Panc1 (cell line): ENCODE results near the gene LITAF. TPM values are rescaled to one million over a fixed set of nuclear protein-coding genes. Genes with fewer than 3 reads are reported as not detected.

Experiments
- ATAC-seq: fragments of 200-7000 bp; cut with Tn5 transposase; 2 replicates; pipeline ENCODE4 v1.9.1; 2020; ENCODE audit warnings: mild to moderate bottlenecking, moderate library complexity
- Bru-seq: library from RNA; stranded (reverse); fragments of 400-500 nt; gene quantifications from one replicate; lab custom pipeline; 2021; lab: Mats Ljungman, UMichigan
- BruChase-seq, 2 experiments: library from RNA; stranded (reverse); fragments of 400-500 nt; gene quantifications; one replicate each; lab custom pipeline; 2021; lab: Mats Ljungman, UMichigan
- BruUV-seq: library from RNA; stranded (reverse); fragments of 400-500 nt; replicated peaks from 2 replicates; lab custom pipeline; 2021; lab: Mats Ljungman, UMichigan
- CTCF ChIA-PET: fragments of 300-600 bp; sonication (Branson Sonifier 250); formaldehyde crosslinking; loops from one replicate; lab custom pipeline; 2022; ENCODE audit warnings: antibody characterized with exemption; lab: Charles Lee
- POLR2A ChIA-PET: fragments of 300-600 bp; sonication (Branson Sonifier 250); formaldehyde crosslinking; loops from one replicate; lab custom pipeline; 2022; ENCODE audit warnings: antibody characterized with exemption; lab: Charles Lee
- DNase-seq: peaks from one replicate; pipeline ENCODE4 v3.0.0-alpha.2; 2010; ENCODE audit warnings: low read depth, low spot score
- H3K27ac ChIP-seq: 2 replicates; pipeline ENCODE4 v1.5.1; 2011; ENCODE audit warnings: mild to moderate bottlenecking, low read length, inconsistent platforms
- H3K27me3 ChIP-seq: fragments of 200-500 bp; sonication (Bioruptor generic); 2 replicates; pipeline ENCODE4 v1.6.0; 2014; ENCODE audit warnings: low read length, inconsistent platforms; ENCODE audit not compliant: control insufficient read depth, insufficient read depth
- H3K36me3 ChIP-seq: fragments of 200-500 bp; sonication (Bioruptor generic); 2 replicates; pipeline ENCODE4 v1.5.1; 2014; ENCODE audit warnings: inconsistent platforms, mild to moderate bottlenecking, low read length, moderate library complexity; ENCODE audit not compliant: control insufficient read depth, insufficient read depth
- H3K4me1 ChIP-seq: 2 replicates; pipeline ENCODE4 v1.5.1; 2011; ENCODE audit warnings: inconsistent platforms, mild to moderate bottlenecking, low read length, moderate library complexity; ENCODE audit not compliant: control insufficient read depth, insufficient read depth
- H3K4me3 ChIP-seq, 2 experiments: 2 replicates each; pipeline ENCODE4 v1.5.1; 2011 to 2012; ENCODE audit warnings: low read depth in 2 of 2, low read length in 2 of 2, mild to moderate bottlenecking in 2 of 2, inconsistent platforms in 1 of 2, moderate library complexity in 1 of 2
- H3K9me3 ChIP-seq: fragments of 200-500 bp; sonication (Bioruptor generic); 2 replicates; pipeline ENCODE4 v1.5.1; 2014; ENCODE audit warnings: low read depth, mild to moderate bottlenecking, inconsistent platforms, low read length, moderate library complexity; ENCODE audit not compliant: control insufficient read depth, insufficient read depth
- POLR2AphosphoS5 ChIP-seq: IDR thresholded peaks from 2 replicates; pipeline ENCODE4 v1.6.1; 2012; ENCODE audit warnings: mild to moderate bottlenecking, low read depth, low read length, moderate library complexity
- SIN3A ChIP-seq: IDR thresholded peaks from 2 replicates; pipeline ENCODE4 v1.6.1; 2012; ENCODE audit warnings: low read depth, mild to moderate bottlenecking, low read length, moderate library complexity, borderline replicate concordance; ENCODE audit not compliant: insufficient read depth
- TCF7L2 ChIP-seq: IDR thresholded peaks from 2 replicates; pipeline ENCODE4 v1.6.1; 2011; ENCODE audit warnings: mild to moderate bottlenecking, low read depth, low read length, inconsistent platforms
- in situ Hi-C: cut with HindIII; loops from 2 replicates; pipeline ENCODE4 v1.10.0; 2016; ENCODE audit warnings: low sequenced_read_pairs, low pct_unique_long_range_greater_than_20kb
- intact Hi-C: fragments of 100-400 bp; cut with micrococcal nuclease; formaldehyde crosslinking; loops from one replicate; pipeline ENCODE4 v1.10.0; 2022; ENCODE audit not compliant: unreplicated experiment
- long read RNA-seq: library from polyadenylated mRNA; unstranded; transcript quantifications from one replicate; pipeline ENCODE4 v2.0.0, GENCODE V29; 2021; ENCODE audit not compliant: unreplicated experiment
- polyA plus RNA-seq: library from polyadenylated mRNA; unstranded; fragments of >200 nt; gene quantifications from one replicate; pipeline ENCODE4 v1.2.1, GENCODE V29; 2012; ENCODE audit warnings: missing spikeins; ENCODE audit not compliant: insufficient read length
- total RNA-seq: library from RNA; stranded (reverse); gene quantifications from one replicate; pipeline ENCODE4 v1.2.1, GENCODE V29; 2021; ENCODE audit not compliant: unreplicated experiment
- TF ChIP-seq, protein P1 (sequence below): fragments of 450-650 bp; IDR thresholded peaks from 2 replicates; pipeline ENCODE4 v1.5.1; 2017; ENCODE audit warnings: mild to moderate bottlenecking
- TF ChIP-seq, protein P2 (sequence below), 2 experiments: IDR thresholded peaks; 2 replicates each; pipeline ENCODE4 v1.6.1; 2011 to 2012; ENCODE audit warnings: low read depth in 2 of 2, control low read depth in 1 of 2, low read length in 1 of 2, mild to moderate bottlenecking in 1 of 2, moderate library complexity in 1 of 2; ENCODE audit not compliant: insufficient read depth in 1 of 2

Gene LITAF
- total RNA-seq = 85.2 TPM
- polyA plus RNA-seq = 77.9 TPM
- percentile 56 among the genes with signal in this experiment for Bru-seq, nascent RNA
- percentile 61 among the genes with signal in this experiment for BruChase-seq, experiment 1, labeled RNA remaining after a 2-hour chase
- BruChase-seq, experiment 2, labeled RNA remaining after a 6-hour chase = percentile 74 among the genes with signal in this experiment
- long read RNA-seq, transcript LITAF-205 (4 exons, 1,118 nt) = minor isoform, 6 of 87 reads
- long read RNA-seq, transcript LITAF-221 (4 exons, 2,467 nt) = major isoform, 16 of 87 reads
- long read RNA-seq, partial matches to known transcripts = 15 of 87 reads
- long read RNA-seq, other reads (novel, unspliced or antisense) = 50 of 87 reads

DNA sequence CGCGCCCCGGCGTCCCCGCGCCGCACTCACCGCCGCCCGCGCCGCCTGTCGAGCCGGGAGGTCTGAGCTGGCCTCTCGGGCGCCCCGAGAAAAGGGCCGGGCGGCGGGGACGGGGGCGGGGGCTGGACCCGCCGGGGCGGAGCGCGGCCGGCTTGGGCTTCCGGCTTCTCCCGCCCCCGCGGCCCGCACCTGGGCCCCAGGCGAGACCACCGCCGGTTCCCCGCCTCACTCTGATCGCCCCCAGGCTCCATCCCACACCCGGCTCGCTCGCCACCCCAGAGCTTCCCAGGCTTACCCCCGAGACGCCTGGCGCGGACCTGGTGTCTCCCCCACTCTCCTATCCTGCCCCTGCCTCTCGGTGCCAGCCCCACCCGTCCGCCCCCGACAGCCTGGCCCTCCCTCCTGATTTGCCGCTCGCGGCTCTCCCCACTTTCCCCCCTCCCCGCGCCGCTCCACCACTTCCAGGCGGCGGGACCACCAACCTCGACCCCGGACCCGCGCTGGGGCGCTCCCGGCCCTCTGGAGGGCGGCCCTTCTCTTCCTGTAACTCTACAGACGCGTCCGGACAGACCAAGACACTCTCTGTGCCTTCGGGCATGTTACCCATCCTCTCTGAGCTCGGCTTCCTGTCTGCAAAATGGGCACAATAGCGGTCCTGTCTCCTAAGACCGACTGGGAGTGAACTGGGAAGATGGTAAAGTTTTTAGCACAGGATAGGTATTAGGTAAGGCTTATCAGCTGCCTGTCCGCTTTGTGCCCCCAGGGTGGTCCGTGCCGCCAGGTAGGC, at the start of gene LITAF:
Gene LITAF, minus strand, starts transcription at position 64 of the 787 bp plus-strand sequence. CDS start 30,189 bp downstream, outside the sequence.
- intact Hi-C loops (no loop called here), in situ Hi-C loops (no loop called here)
- no TSS peak for BruUV-seq

DNA sequence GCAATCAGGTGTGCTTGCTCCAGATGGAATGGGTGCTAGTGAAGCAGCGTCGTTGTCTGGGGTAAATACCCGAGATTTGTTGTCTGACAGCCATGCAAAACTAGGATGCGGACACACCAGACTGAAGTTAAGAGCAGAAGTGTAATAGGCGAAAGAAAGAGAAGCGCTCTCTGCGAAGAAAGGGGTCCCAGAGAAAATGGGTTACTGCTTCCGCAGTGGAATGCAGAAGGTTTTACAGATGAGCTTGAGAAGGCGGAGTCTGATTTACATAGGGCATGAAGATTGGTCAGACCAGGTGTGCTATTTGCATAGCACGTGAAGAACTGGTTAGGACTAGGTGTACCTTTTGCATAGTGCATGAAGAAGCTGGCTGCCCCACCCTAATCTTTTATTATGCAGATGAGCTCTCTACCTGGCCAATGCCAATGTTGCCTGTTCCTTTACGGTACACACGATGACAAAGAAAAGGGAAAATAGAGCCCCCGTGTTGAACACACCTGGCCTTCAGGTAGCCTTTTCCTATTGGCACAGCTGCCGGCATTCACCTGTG, 49.5 kb upstream of the LITAF start:
- in situ Hi-C loops (no loop called here), intact Hi-C loops (no loop called here)
- H3K4me3 ChIP-seq = no peak overlapping the region
- ATAC-seq = no peak
- no peak for TF ChIP-seq POLR2AphosphoS5
- TF ChIP-seq, protein P1, sequence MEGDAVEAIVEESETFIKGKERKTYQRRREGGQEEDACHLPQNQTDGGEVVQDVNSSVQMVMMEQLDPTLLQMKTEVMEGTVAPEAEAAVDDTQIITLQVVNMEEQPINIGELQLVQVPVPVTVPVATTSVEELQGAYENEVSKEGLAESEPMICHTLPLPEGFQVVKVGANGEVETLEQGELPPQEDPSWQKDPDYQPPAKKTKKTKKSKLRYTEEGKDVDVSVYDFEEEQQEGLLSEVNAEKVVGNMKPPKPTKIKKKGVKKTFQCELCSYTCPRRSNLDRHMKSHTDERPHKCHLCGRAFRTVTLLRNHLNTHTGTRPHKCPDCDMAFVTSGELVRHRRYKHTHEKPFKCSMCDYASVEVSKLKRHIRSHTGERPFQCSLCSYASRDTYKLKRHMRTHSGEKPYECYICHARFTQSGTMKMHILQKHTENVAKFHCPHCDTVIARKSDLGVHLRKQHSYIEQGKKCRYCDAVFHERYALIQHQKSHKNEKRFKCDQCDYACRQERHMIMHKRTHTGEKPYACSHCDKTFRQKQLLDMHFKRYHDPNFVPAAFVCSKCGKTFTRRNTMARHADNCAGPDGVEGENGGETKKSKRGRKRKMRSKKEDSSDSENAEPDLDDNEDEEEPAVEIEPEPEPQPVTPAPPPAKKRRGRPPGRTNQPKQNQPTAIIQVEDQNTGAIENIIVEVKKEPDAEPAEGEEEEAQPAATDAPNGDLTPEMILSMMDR = no peak
- TF ChIP-seq, protein P2, sequence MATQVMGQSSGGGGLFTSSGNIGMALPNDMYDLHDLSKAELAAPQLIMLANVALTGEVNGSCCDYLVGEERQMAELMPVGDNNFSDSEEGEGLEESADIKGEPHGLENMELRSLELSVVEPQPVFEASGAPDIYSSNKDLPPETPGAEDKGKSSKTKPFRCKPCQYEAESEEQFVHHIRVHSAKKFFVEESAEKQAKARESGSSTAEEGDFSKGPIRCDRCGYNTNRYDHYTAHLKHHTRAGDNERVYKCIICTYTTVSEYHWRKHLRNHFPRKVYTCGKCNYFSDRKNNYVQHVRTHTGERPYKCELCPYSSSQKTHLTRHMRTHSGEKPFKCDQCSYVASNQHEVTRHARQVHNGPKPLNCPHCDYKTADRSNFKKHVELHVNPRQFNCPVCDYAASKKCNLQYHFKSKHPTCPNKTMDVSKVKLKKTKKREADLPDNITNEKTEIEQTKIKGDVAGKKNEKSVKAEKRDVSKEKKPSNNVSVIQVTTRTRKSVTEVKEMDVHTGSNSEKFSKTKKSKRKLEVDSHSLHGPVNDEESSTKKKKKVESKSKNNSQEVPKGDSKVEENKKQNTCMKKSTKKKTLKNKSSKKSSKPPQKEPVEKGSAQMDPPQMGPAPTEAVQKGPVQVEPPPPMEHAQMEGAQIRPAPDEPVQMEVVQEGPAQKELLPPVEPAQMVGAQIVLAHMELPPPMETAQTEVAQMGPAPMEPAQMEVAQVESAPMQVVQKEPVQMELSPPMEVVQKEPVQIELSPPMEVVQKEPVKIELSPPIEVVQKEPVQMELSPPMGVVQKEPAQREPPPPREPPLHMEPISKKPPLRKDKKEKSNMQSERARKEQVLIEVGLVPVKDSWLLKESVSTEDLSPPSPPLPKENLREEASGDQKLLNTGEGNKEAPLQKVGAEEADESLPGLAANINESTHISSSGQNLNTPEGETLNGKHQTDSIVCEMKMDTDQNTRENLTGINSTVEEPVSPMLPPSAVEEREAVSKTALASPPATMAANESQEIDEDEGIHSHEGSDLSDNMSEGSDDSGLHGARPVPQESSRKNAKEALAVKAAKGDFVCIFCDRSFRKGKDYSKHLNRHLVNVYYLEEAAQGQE (IDR thresholded peaks at IDR 0.05; ENCODE audit: insufficient read depth in 1 of 2, low read depth in 2 of 2, low read length in 1 of 2) = no peak
- no peak for TF ChIP-seq SIN3A
- TF ChIP-seq TCF7L2 = no peak
- H3K27ac ChIP-seq = no peak overlapping the region
- BruUV-seq = no TSS peak
- no peaks in the 10 kb centered on the region for H3K27me3 ChIP-seq
- POLR2A ChIA-PET = no interaction called here
- H3K4me1 ChIP-seq = peaks cover 10% of the 10 kb centered on the region
- no peak for DNase-seq
- no peaks in the 10 kb centered on the region for H3K36me3 ChIP-seq
- H3K9me3 ChIP-seq = no peaks in the 10 kb centered on the region
- CTCF ChIA-PET = no interaction called here

More for the DNA sequence above, at the start of gene LITAF:
- ATAC-seq (peak; percentile 91), DNase-seq (no peak)
- no peaks in the 10 kb centered on the region for H3K36me3 ChIP-seq
- TF ChIP-seq, protein P1 = no peak
- peak; percentile 52; the same call in 1 of the 2 replicates for TF ChIP-seq POLR2AphosphoS5
- peak within 1 kb of the TSS; percentile 66 to 79 for H3K4me3 ChIP-seq
- ChIA-PET CTCF (interaction anchor here (0.6 kb wide), 1 partner anchor 25 kb away, joined by 6 read pairs; no protein-coding TSS in a partner anchor), POLR2A (interaction anchor here (0.6 to 0.7 kb wide), 2 partner anchors 281 to 638 kb away, joined by 3 to 9 read pairs; no protein-coding TSS in a partner anchor)
- H3K4me1 ChIP-seq = peaks cover 33% of the 10 kb centered on the region
- H3K9me3 ChIP-seq = no peaks in the 10 kb centered on the region
- H3K27me3 ChIP-seq = no peaks in the 10 kb centered on the region
- H3K27ac ChIP-seq = peak within 1 kb of the TSS; percentile 92
